Astrocyte (in vitro differentiated cells and primary cell): ENCODE measurements around the gene IL25. TPM values are rescaled to one million over a fixed set of nuclear protein-coding genes. Genes with fewer than 3 reads are reported as not detected.
"Not testable (repeated sequence)": the region's sequence is repeated elsewhere in the genome, so short reads cannot be mapped to it uniquely, and the experiment has no call there.

Experiments
- DNase-seq: peaks from one replicate; pipeline ENCODE4 v3.0.0-alpha.2; 2010; ENCODE audit warnings: low read depth
- FAIRE-seq: peaks from 2 replicates; lab custom pipeline; 2011; peaks lifted over from hg19 to GRCh38; lab: Jason Lieb, UNC
- H2AFZ ChIP-seq: 2 replicates; pipeline ENCODE4 v1.6.0; 2012; ENCODE audit warnings: low read depth, low read length, inconsistent platforms
- H3K27ac ChIP-seq: 2 replicates; pipeline ENCODE4 v1.5.1; 2011; ENCODE audit warnings: low read depth, low read length, inconsistent platforms
- H3K27me3 ChIP-seq: 2 replicates; pipeline ENCODE4 v1.6.0; 2011; ENCODE audit warnings: low read length, inconsistent platforms; ENCODE audit not compliant: insufficient read depth
- H3K36me3 ChIP-seq: 2 replicates; pipeline ENCODE4 v1.5.1; 2011; ENCODE audit warnings: low read length, inconsistent platforms; ENCODE audit not compliant: insufficient read depth
- H3K4me1 ChIP-seq: 2 replicates; pipeline ENCODE4 v1.5.1; 2011; ENCODE audit warnings: low read length, inconsistent platforms; ENCODE audit not compliant: insufficient read depth
- H3K4me2 ChIP-seq: 2 replicates; pipeline ENCODE4 v1.6.0; 2012; ENCODE audit warnings: low read length, inconsistent platforms
- H3K4me3 ChIP-seq: 2 replicates; pipeline ENCODE4 v1.5.1; 2011; ENCODE audit warnings: low read depth, mild to moderate bottlenecking, low read length, inconsistent platforms; ENCODE audit not compliant: insufficient read depth
- H3K79me2 ChIP-seq: 2 replicates; pipeline ENCODE4 v1.6.0; 2012; ENCODE audit warnings: mild to moderate bottlenecking, low read length, inconsistent platforms; ENCODE audit not compliant: insufficient read depth
- H3K9ac ChIP-seq: 2 replicates; pipeline ENCODE4 v1.6.0; 2012; ENCODE audit warnings: mild to moderate bottlenecking, low read length, inconsistent platforms
- H3K9me3 ChIP-seq: 2 replicates; pipeline ENCODE4 v1.5.1; 2012; ENCODE audit warnings: low read depth, mild to moderate bottlenecking, low read length, inconsistent platforms; ENCODE audit not compliant: insufficient read depth
- H4K20me1 ChIP-seq: 2 replicates; pipeline ENCODE4 v1.6.0; 2012; ENCODE audit warnings: low read length, inconsistent platforms; ENCODE audit not compliant: insufficient read depth
- H3K27ac Mint-ChIP-seq: one replicate; pipeline ENCODE4 v1.8.0; 2021; ENCODE audit warnings: mild to moderate bottlenecking, mixed read lengths; ENCODE audit not compliant: unreplicated experiment
- H3K27me3 Mint-ChIP-seq: one replicate; pipeline ENCODE4 v1.8.0; 2021; ENCODE audit warnings: low read depth, mixed read lengths; ENCODE audit not compliant: unreplicated experiment
- H3K36me3 Mint-ChIP-seq: one replicate; pipeline ENCODE4 v1.8.0; 2021; ENCODE audit warnings: low read depth, mixed read lengths; ENCODE audit not compliant: unreplicated experiment
- H3K4me1 Mint-ChIP-seq: one replicate; pipeline ENCODE4 v1.8.0; 2021; ENCODE audit warnings: low read depth, mixed read lengths; ENCODE audit not compliant: unreplicated experiment
- H3K4me3 Mint-ChIP-seq: one replicate; pipeline ENCODE4 v1.8.0; 2021; ENCODE audit warnings: mild to moderate bottlenecking, moderate library complexity, mixed read lengths; ENCODE audit not compliant: unreplicated experiment
- H3K9me3 Mint-ChIP-seq: one replicate; pipeline ENCODE4 v1.8.0; 2021; ENCODE audit warnings: mild to moderate bottlenecking, mixed read lengths; ENCODE audit not compliant: unreplicated experiment
- CTCF ChIP-seq: IDR thresholded peaks from 2 replicates; pipeline ENCODE4 v1.5.1; 2011; ENCODE audit warnings: low read depth, mild to moderate bottlenecking, inconsistent platforms, low read length, moderate library complexity; ENCODE audit not compliant: insufficient read depth
- EZH2 ChIP-seq: IDR thresholded peaks from 2 replicates; pipeline ENCODE4 v1.6.1; 2012; ENCODE audit warnings: mild to moderate bottlenecking, low read length, inconsistent platforms; ENCODE audit not compliant: insufficient read depth
- total RNA-seq: library from RNA; stranded (reverse); gene quantifications from 2 replicates; pipeline ENCODE4 v1.2.1, GENCODE V29; 2021

The IL25 gene
- total RNA-seq, 1 donor from 2014 or later, result not detected

DNA sequence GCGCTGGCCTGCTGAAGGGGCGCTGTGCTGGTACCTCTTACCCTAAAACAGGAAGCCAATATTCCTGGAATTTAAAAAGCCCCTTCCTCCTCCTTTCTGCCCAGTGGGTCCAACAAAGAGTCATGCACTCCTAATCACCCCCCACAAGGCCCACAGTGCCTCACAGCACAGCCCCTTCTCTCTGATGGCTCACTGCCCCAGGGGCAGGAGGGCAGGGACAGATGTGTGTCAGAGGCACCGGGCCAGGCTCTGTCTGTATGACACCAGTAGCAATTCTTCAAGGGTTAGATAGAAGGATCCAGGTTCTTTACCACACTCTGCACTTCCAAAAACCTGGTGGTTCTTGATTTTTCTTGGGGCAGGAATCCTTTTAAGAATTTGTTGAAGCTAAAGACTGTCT, 26.5 kb downstream of the IL25 start:
- Mint-ChIP-seq H3K4me1 (no peaks in the 10 kb centered on the region), H3K36me3 (no peaks in the 10 kb centered on the region), H3K9me3 (peaks cover 12% of the 10 kb centered on the region), H3K27me3 (peaks cover 69% of the 10 kb centered on the region), H3K27ac (no peak overlapping the region), H3K4me3 (no peak overlapping the region)
- H3K36me3 ChIP-seq, result no peaks in the 10 kb centered on the region
- H3K4me2 ChIP-seq, result no peak overlapping the region
- no peak overlapping the region for H3K27ac ChIP-seq
- no peak for TF ChIP-seq CTCF
- no peak for TF ChIP-seq EZH2
- no peak overlapping the region for H3K4me3 ChIP-seq
- no peaks in the 10 kb centered on the region for H4K20me1 ChIP-seq
- H2AFZ ChIP-seq, result no peak overlapping the region
- no peaks in the 10 kb centered on the region for H3K9me3 ChIP-seq
- no peaks in the 10 kb centered on the region for H3K27me3 ChIP-seq
- FAIRE-seq (no peak), DNase-seq (no peak)
- no peaks in the 10 kb centered on the region for H3K79me2 ChIP-seq
- no peak overlapping the region for H3K9ac ChIP-seq
- no peaks in the 10 kb centered on the region for H3K4me1 ChIP-seq

- Histone ChIP-seq H2AFZ (no peak overlapping the region), H4K20me1 (no peaks in the 10 kb centered on the region), H3K4me1 (no peaks in the 10 kb centered on the region), H3K4me3 (no peak overlapping the region), H3K79me2 (no peaks in the 10 kb centered on the region), H3K27me3 (no peaks in the 10 kb centered on the region), H3K9me3 (no peaks in the 10 kb centered on the region), H3K27ac (no peak overlapping the region), H3K4me2 (no peak overlapping the region), H3K9ac (no peak overlapping the region), H3K36me3 (no peaks in the 10 kb centered on the region)
- Mint-ChIP-seq H3K27me3 (peaks cover 73% of the 10 kb centered on the region), H3K27ac (no peak overlapping the region), H3K9me3 (peaks cover 12% of the 10 kb centered on the region), H3K4me1 (no peaks in the 10 kb centered on the region), H3K4me3 (no peak overlapping the region), H3K36me3 (no peaks in the 10 kb centered on the region)
- FAIRE-seq (no peak), DNase-seq (no peak)
- TF ChIP-seq CTCF (no peak), EZH2 (no peak)
Measured at GRCh38 chr14:23399591-23399990, 27.0 kb downstream of the IL25 start.

DNA sequence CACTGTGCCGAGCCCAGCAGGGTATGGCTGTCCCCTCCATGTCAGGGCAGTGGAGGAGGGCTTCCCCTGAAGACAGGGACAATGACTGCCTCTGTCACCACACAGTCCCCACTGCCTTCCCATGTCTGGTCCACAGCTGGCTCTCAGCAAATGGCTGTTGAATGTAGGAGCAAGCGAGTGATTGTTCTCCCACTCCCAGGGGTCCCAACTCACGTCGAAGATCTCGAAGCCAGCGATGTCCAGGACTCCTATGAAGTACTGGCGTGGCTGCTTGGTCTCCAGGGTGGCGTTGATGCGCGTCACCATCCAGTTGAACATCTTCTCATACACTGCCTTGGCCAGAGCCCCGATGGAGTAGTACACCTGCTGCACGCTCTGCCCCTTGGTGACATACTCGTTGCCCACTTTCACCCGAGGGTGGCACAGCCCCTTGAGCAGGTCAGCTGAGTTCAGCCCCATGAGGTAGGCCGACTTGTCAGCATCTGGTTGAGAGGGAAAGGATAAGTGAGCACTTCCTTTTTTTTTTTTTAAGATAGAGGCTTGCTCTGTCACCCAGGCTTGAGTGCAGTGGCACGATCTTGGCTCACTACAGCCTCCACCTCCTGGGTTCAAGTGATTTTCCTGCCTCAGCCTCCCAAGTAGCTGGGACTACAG, 28.0 kb downstream of the IL25 start:
- not testable (repeated sequence) for H3K27me3 ChIP-seq, H3K4me3 Mint-ChIP-seq, DNase-seq, FAIRE-seq, H4K20me1 ChIP-seq, H3K4me2 ChIP-seq, H3K36me3 ChIP-seq, H3K4me3 ChIP-seq, H3K27ac Mint-ChIP-seq, H3K36me3 Mint-ChIP-seq, H3K27ac ChIP-seq, H2AFZ ChIP-seq, H3K79me2 ChIP-seq, H3K4me1 ChIP-seq, H3K9me3 ChIP-seq, H3K9ac ChIP-seq, H3K4me1 Mint-ChIP-seq
- Mint-ChIP-seq H3K9me3 (peaks cover 12% of the 10 kb centered on the region), H3K27me3 (peaks cover 75% of the 10 kb centered on the region)
